HepG2 (cell line): ENCODE data around the gene CAMKMT. TPM values are rescaled to one million over a fixed set of nuclear protein-coding genes. Genes with fewer than 3 reads are reported as not detected.

Experiments used
- ARNT2 ChIP-seq: sonication (generic); formaldehyde crosslinking; IDR thresholded peaks from 2 replicates; pipeline ENCODE4 v1.8.0; 2022; ENCODE audit warnings: mild to moderate bottlenecking, low read depth, missing genetic modification reagents, moderate library complexity
- CREB1 ChIP-seq, 2 experiments: fragments of 450-650 bp in 1 of 2; IDR thresholded peaks; 2 replicates each; pipeline ENCODE4 v1.6.1; 2016 to 2017; ENCODE audit warnings: control low read depth in 1 of 2, mild to moderate bottlenecking in 1 of 2, missing compliant biosample characterization in 1 of 2, missing genetic modification characterization in 1 of 2
- CSRNP1 ChIP-seq: sonication (generic); formaldehyde crosslinking; IDR thresholded peaks from 2 replicates; pipeline ENCODE4 v1.8.1; 2023; ENCODE audit warnings: mild to moderate bottlenecking, missing genetic modification reagents
- FOXC1 ChIP-seq: sonication (generic); formaldehyde crosslinking; IDR thresholded peaks from 2 replicates; pipeline ENCODE4 v1.8.0; 2022; ENCODE audit warnings: mild to moderate bottlenecking, missing genetic modification reagents, borderline replicate concordance
- MIER3 ChIP-seq: IDR thresholded peaks from 2 replicates; pipeline ENCODE4 v1.6.1; 2016; ENCODE audit warnings: missing compliant biosample characterization, borderline replicate concordance
- NFKB2 ChIP-seq: sonication (generic); formaldehyde crosslinking; IDR thresholded peaks from 2 replicates; pipeline ENCODE4 v1.4.0; 2020; ENCODE audit warnings: missing genetic modification reagents, borderline replicate concordance
- ONECUT2 ChIP-seq: sonication (generic); formaldehyde crosslinking; IDR thresholded peaks from 2 replicates; pipeline ENCODE4 v1.4.0; 2020; ENCODE audit warnings: missing genetic modification reagents
- REXO4 ChIP-seq: sonication (generic); formaldehyde crosslinking; IDR thresholded peaks from 2 replicates; pipeline ENCODE4 v1.8.0; 2022; ENCODE audit warnings: missing genetic modification reagents, mild to moderate bottlenecking, borderline replicate concordance
- RORA ChIP-seq: sonication (generic); formaldehyde crosslinking; IDR thresholded peaks from 2 replicates; pipeline ENCODE4 v1.5.0; 2020; ENCODE audit warnings: mild to moderate bottlenecking, missing genetic modification reagents, moderate library complexity
- SP4 ChIP-seq: sonication (generic); formaldehyde crosslinking; IDR thresholded peaks from 2 replicates; pipeline ENCODE4 v1.8.1; 2023; ENCODE audit warnings: mild to moderate bottlenecking, missing genetic modification reagents
- STAG1 ChIP-seq: sonication (generic); formaldehyde crosslinking; IDR thresholded peaks from 2 replicates; pipeline ENCODE4 v1.4.0; 2020; ENCODE audit warnings: missing genetic modification reagents
- TGIF2 ChIP-seq: IDR thresholded peaks from 2 replicates; pipeline ENCODE4 v1.6.1; 2016; ENCODE audit warnings: control low read depth, missing compliant biosample characterization
- YEATS4 ChIP-seq: sonication (generic); formaldehyde crosslinking; IDR thresholded peaks from 2 replicates; pipeline ENCODE4 v1.4.0; 2020; ENCODE audit warnings: missing genetic modification reagents, borderline replicate concordance
- ZBTB20 ChIP-seq: sonication (generic); formaldehyde crosslinking; IDR thresholded peaks from 2 replicates; pipeline ENCODE4 v1.8.1; 2023; ENCODE audit warnings: missing genetic modification reagents, low read depth, mild to moderate bottlenecking, borderline replicate concordance
- ZEB1 ChIP-seq: IDR thresholded peaks from 2 replicates; pipeline ENCODE4 v1.6.1; 2012; ENCODE audit warnings: mild to moderate bottlenecking, low read depth, inconsistent platforms; ENCODE audit not compliant: insufficient replicate concordance
- ZNF337 ChIP-seq: sonication (generic); formaldehyde crosslinking; IDR thresholded peaks from 2 replicates; pipeline ENCODE4 v1.5.1; 2020; ENCODE audit warnings: missing genetic modification reagents, low read depth, mild to moderate bottlenecking, borderline replicate concordance
- ZNF577 ChIP-seq: sonication (generic); formaldehyde crosslinking; IDR thresholded peaks from 2 replicates; pipeline ENCODE4 v1.4.0; 2020; ENCODE audit warnings: mild to moderate bottlenecking, low read depth, missing genetic modification reagents, borderline replicate concordance
- ZNF737 ChIP-seq: sonication (generic); formaldehyde crosslinking; IDR thresholded peaks from 2 replicates; pipeline ENCODE4 v1.5.0; 2020; ENCODE audit warnings: missing genetic modification reagents, mild to moderate bottlenecking, borderline replicate concordance
- ZSCAN12 ChIP-seq: sonication (generic); formaldehyde crosslinking; IDR thresholded peaks from 2 replicates; pipeline ENCODE4 v1.9.0; 2021; ENCODE audit warnings: mild to moderate bottlenecking, missing genetic modification reagents
- polyA plus RNA-seq, 8 experiments: library from polyadenylated mRNA; depleted of rRNA in 3 of 8; stranded (reverse) in 7 of 8; unstranded in 1 of 8; fragments of >200 nt; fragmentation: Illumina TruSeq in 4 of 8; extraction: Trizol in 4 of 8; gene quantifications; 2 replicates each; pipeline versions ENCODE4 v1.2.1 to v1.2.3, GENCODE V29; 2011 to 2016; ENCODE audit warnings: low read depth in 4 of 8, missing spikeins in 1 of 8, mixed read lengths in 1 of 8; ENCODE audit not compliant: insufficient read depth in 1 of 8
- total RNA-seq, 5 experiments: library from RNA; depleted of rRNA; stranded (reverse); fragments of >200 nt; fragmentation: Illumina TruSeq; extraction: Trizol; gene quantifications; 2 replicates each; pipeline ENCODE4 v1.2.3, GENCODE V29; 2016; ENCODE audit warnings: low read depth in 1 of 5
- TF ChIP-seq, protein P1 (sequence below): sonication (generic); formaldehyde crosslinking; IDR thresholded peaks from 2 replicates; pipeline ENCODE4 v1.4.0; 2020; ENCODE audit warnings: missing genetic modification reagents
- TF ChIP-seq, protein P2 (sequence below): sonication (generic); formaldehyde crosslinking; conservative IDR thresholded peaks from 2 replicates; pipeline ENCODE4 v1.5.0; 2020; ENCODE audit warnings: missing genetic modification reagents
- TF ChIP-seq, protein P3 (sequence below): sonication (generic); formaldehyde crosslinking; IDR thresholded peaks from 2 replicates; pipeline ENCODE4 v1.5.1; 2020; ENCODE audit warnings: mild to moderate bottlenecking, missing genetic modification reagents, moderate library complexity

Gene CAMKMT
- total and polyA plus RNA-seq, 2 of the 13 experiments (the other 11 are each of a cell fraction or from before 2014, with no cell fraction given): 6.9 to 20.8 TPM

- TF ChIP-seq REXO4 (CRISPR knock-in tag) (0 out of 2 replicates have a peak, but pooled peaks have one; percentile 67), ARNT2 (CRISPR knock-in tag) (peak; percentile 98), CREB1 (IDR thresholded peaks at IDR 0.05) (peak; percentile 84), CREB1 (CRISPR knock-in tag; IDR thresholded peaks at IDR 0.05) (peak; percentile 97), ZNF337 (no peak), STAG1 (CRISPR knock-in tag) (no peak), CSRNP1 (CRISPR knock-in tag) (no peak), SP4 (CRISPR knock-in tag) (peak; percentile 61), NFKB2 (peak; percentile 85), MIER3 (no peak; the same call in none of the 2 replicates), ZEB1 (peak; percentile 89), ONECUT2 (CRISPR knock-in tag) (no peak), ZNF577 (CRISPR knock-in tag) (no peak), RORA (CRISPR knock-in tag) (no peak), ZSCAN12 (peak; percentile 78; the same call in 1 of the 2 replicates), YEATS4 (CRISPR knock-in tag) (peak; percentile 97), FOXC1 (peak; percentile 77), ZNF737 (no peak; the same call in 1 of the 2 replicates), TGIF2 (CRISPR knock-in tag) (peak; percentile 64), ZBTB20 (CRISPR knock-in tag) (peak; percentile 46; the same call in 1 of the 2 replicates)
- TF ChIP-seq, protein P1, sequence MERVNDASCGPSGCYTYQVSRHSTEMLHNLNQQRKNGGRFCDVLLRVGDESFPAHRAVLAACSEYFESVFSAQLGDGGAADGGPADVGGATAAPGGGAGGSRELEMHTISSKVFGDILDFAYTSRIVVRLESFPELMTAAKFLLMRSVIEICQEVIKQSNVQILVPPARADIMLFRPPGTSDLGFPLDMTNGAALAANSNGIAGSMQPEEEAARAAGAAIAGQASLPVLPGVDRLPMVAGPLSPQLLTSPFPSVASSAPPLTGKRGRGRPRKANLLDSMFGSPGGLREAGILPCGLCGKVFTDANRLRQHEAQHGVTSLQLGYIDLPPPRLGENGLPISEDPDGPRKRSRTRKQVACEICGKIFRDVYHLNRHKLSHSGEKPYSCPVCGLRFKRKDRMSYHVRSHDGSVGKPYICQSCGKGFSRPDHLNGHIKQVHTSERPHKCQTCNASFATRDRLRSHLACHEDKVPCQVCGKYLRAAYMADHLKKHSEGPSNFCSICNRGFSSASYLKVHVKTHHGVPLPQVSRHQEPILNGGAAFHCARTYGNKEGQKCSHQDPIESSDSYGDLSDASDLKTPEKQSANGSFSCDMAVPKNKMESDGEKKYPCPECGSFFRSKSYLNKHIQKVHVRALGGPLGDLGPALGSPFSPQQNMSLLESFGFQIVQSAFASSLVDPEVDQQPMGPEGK (CRISPR knock-in tag): peak; percentile 33
- TF ChIP-seq, protein P2, sequence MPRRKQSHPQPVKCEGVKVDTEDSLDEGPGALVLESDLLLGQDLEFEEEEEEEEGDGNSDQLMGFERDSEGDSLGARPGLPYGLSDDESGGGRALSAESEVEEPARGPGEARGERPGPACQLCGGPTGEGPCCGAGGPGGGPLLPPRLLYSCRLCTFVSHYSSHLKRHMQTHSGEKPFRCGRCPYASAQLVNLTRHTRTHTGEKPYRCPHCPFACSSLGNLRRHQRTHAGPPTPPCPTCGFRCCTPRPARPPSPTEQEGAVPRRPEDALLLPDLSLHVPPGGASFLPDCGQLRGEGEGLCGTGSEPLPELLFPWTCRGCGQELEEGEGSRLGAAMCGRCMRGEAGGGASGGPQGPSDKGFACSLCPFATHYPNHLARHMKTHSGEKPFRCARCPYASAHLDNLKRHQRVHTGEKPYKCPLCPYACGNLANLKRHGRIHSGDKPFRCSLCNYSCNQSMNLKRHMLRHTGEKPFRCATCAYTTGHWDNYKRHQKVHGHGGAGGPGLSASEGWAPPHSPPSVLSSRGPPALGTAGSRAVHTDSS: 0 out of 2 replicates have a peak, but pooled peaks have one; percentile 29
- TF ChIP-seq, protein P3, sequence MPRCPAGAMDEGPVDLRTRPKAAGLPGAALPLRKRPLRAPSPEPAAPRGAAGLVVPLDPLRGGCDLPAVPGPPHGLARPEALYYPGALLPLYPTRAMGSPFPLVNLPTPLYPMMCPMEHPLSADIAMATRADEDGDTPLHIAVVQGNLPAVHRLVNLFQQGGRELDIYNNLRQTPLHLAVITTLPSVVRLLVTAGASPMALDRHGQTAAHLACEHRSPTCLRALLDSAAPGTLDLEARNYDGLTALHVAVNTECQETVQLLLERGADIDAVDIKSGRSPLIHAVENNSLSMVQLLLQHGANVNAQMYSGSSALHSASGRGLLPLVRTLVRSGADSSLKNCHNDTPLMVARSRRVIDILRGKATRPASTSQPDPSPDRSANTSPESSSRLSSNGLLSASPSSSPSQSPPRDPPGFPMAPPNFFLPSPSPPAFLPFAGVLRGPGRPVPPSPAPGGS (CRISPR knock-in tag): peak; percentile 67; the same call in 1 of the 2 replicates
Measured at GRCh38 chr2:44361330-44362206, at the start of gene CAMKMT, which contains the start of gene PREPL (continued).
